Osteoblast (primary cell): ENCODE measurements around the gene CCIN. TPM values are rescaled to one million over a fixed set of nuclear protein-coding genes. Genes with fewer than 3 reads are reported as not detected.
A peak's percentile ranks its signal among the peaks of the same experiment; 100 is the strongest.

ENCODE experiments used
- DNase-seq: peaks from one replicate; pipeline ENCODE4 v3.0.0; 2011; ENCODE audit warnings: low spot score, mixed read lengths; ENCODE audit not compliant: insufficient read length; ENCODE audit errors: missing footprints
- H2AFZ ChIP-seq: 2 replicates; pipeline ENCODE4 v1.6.0; 2011; ENCODE audit warnings: mild to moderate bottlenecking, low read length
- H3K27ac ChIP-seq: 2 replicates; pipeline ENCODE4 v1.5.1; 2011; ENCODE audit warnings: mild to moderate bottlenecking, low read depth, low read length, moderate library complexity
- H3K27me3 ChIP-seq: 2 replicates; pipeline ENCODE4 v1.6.0; 2012; ENCODE audit warnings: mild to moderate bottlenecking, control low read depth, inconsistent platforms, low read length, moderate library complexity; ENCODE audit not compliant: insufficient read depth
- H3K36me3 ChIP-seq: 2 replicates; pipeline ENCODE4 v1.5.1; 2011; ENCODE audit warnings: mild to moderate bottlenecking, low read length, control low read depth, moderate library complexity; ENCODE audit not compliant: insufficient read depth
- H3K4me1 ChIP-seq: 2 replicates; pipeline ENCODE4 v1.5.1; 2011; ENCODE audit warnings: mild to moderate bottlenecking, low read length, control low read depth, moderate library complexity; ENCODE audit not compliant: insufficient read depth
- H3K4me2 ChIP-seq: 2 replicates; pipeline ENCODE4 v1.6.0; 2011; ENCODE audit warnings: mild to moderate bottlenecking, low read length; ENCODE audit not compliant: insufficient read depth
- H3K4me3 ChIP-seq: fragments of 200-600 bp; sonication (generic); 3 replicates; pipeline ENCODE4 v1.5.1; 2012; ENCODE audit warnings: mild to moderate bottlenecking, low read length, inconsistent platforms; ENCODE audit not compliant: insufficient read depth
- H3K79me2 ChIP-seq: 2 replicates; pipeline ENCODE4 v1.6.0; 2012; ENCODE audit warnings: mild to moderate bottlenecking, low read length, control low read depth, inconsistent platforms; ENCODE audit not compliant: insufficient read depth
- H3K9me3 ChIP-seq: 2 replicates; pipeline ENCODE4 v1.5.1; 2011; ENCODE audit warnings: low read depth, low read length, control low read depth
- H4K20me1 ChIP-seq: 2 replicates; pipeline ENCODE4 v1.6.0; 2012; ENCODE audit warnings: mild to moderate bottlenecking, low read length, control low read depth; ENCODE audit not compliant: insufficient read depth
- total RNA-seq: library from RNA; depleted of rRNA; stranded (reverse); fragments of >200 nt; gene quantifications from 2 replicates; pipeline ENCODE4 v1.2.3, GENCODE V29; 2012
- TF ChIP-seq, protein P1 (sequence below): IDR thresholded peaks from 2 replicates; pipeline ENCODE4 v1.5.1; 2011; ENCODE audit warnings: mild to moderate bottlenecking, low read depth, low read length, moderate library complexity; ENCODE audit errors: extremely low read depth

CCIN gene
- total RNA-seq = 1.2 and 2.2 TPM in 2 replicates

DNA sequence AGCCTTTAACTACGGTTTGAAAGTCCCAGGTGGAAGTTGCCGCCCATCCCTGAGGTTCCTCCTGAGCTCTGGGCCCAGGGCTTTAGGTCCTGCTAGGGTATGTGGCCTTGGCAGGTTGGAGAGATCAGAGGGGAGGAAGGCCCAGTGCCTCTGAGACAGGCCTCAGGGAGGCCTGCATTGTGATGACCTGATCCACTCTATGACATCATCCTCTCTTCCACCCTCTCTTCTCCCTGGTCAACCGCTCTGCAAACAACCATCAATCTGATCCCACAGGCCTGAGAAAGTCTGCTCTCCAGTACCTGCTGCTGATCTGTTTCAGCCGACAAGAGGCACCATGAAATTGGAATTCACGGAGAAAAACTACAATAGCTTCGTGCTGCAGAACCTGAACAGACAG, at the start of gene CCIN:
TSS of gene CCIN (plus strand) at position 223 of the 400 bp plus-strand sequence. CDS start at position 338, 115 bp downstream.
- Histone ChIP-seq H3K4me3 (no peak within 1 kb of the TSS), H3K27ac (no peak within 1 kb of the TSS), H3K27me3 (no peaks in the 10 kb centered on the region), H3K79me2 (no peaks in the 10 kb centered on the region), H4K20me1 (no peaks in the 10 kb centered on the region), H3K36me3 (no peaks in the 10 kb centered on the region), H3K4me2 (no peak within 1 kb of the TSS), H3K4me1 (peaks cover 17% of the 10 kb centered on the region), H3K9me3 (no peaks in the 10 kb centered on the region), H2AFZ (no peak within 1 kb of the TSS)
- TF ChIP-seq, protein P1, sequence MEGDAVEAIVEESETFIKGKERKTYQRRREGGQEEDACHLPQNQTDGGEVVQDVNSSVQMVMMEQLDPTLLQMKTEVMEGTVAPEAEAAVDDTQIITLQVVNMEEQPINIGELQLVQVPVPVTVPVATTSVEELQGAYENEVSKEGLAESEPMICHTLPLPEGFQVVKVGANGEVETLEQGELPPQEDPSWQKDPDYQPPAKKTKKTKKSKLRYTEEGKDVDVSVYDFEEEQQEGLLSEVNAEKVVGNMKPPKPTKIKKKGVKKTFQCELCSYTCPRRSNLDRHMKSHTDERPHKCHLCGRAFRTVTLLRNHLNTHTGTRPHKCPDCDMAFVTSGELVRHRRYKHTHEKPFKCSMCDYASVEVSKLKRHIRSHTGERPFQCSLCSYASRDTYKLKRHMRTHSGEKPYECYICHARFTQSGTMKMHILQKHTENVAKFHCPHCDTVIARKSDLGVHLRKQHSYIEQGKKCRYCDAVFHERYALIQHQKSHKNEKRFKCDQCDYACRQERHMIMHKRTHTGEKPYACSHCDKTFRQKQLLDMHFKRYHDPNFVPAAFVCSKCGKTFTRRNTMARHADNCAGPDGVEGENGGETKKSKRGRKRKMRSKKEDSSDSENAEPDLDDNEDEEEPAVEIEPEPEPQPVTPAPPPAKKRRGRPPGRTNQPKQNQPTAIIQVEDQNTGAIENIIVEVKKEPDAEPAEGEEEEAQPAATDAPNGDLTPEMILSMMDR = no peak
- DNase-seq = peak; percentile 39

GRCh38 chr9:36119476-36119875, 49.7 kb upstream of the CCIN start:
- no peak overlapping the region for H2AFZ ChIP-seq
- no peaks in the 10 kb centered on the region for H4K20me1 ChIP-seq
- H3K4me2 ChIP-seq = no peak overlapping the region
- no peaks in the 10 kb centered on the region for H3K4me1 ChIP-seq
- peaks cover 72% of the 10 kb centered on the region for H3K36me3 ChIP-seq
- no peak for DNase-seq
- TF ChIP-seq, protein P1 = no peak
- no peaks in the 10 kb centered on the region for H3K79me2 ChIP-seq
- H3K27ac ChIP-seq = no peak overlapping the region
- no peaks in the 10 kb centered on the region for H3K9me3 ChIP-seq
- H3K27me3 ChIP-seq = no peaks in the 10 kb centered on the region
- no peak overlapping the region for H3K4me3 ChIP-seq

DNA sequence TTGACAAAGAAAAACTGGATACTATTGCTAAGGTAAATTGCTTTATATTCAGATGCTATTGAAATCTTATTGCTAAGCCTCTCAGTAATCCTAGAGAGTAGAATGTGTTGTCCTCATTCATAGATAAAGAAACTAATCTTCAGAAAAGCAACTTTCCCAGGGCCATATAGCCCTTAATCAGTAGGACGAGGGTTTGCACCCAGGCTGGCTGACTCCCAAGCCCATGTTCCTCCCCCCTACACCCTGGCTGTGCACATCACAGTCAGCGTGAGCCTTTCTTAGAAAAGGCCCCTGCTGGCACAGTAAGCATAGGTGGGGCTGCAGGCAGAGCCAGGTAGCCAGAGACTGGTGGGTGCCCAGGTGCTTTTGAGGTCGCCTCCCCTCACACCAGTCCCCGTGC, 48.5 kb upstream of the CCIN start:
- TF ChIP-seq, protein P1 = no peak
- Histone ChIP-seq H3K79me2 (no peaks in the 10 kb centered on the region), H3K9me3 (no peaks in the 10 kb centered on the region), H3K4me2 (no peak overlapping the region), H2AFZ (no peak overlapping the region), H3K4me1 (no peaks in the 10 kb centered on the region), H3K27ac (no peak overlapping the region), H3K4me3 (no peak overlapping the region), H4K20me1 (no peaks in the 10 kb centered on the region), H3K36me3 (peaks cover 74% of the 10 kb centered on the region), H3K27me3 (no peaks in the 10 kb centered on the region)
- DNase-seq = no peak

- no peak for DNase-seq
- no peaks in the 10 kb centered on the region for H3K4me1 ChIP-seq
- H3K4me3 ChIP-seq = no peak overlapping the region
- no peaks in the 10 kb centered on the region for H3K27me3 ChIP-seq
- H2AFZ ChIP-seq = no peak overlapping the region
- no peaks in the 10 kb centered on the region for H3K79me2 ChIP-seq
- peaks cover 65% of the 10 kb centered on the region for H3K36me3 ChIP-seq
- no peaks in the 10 kb centered on the region for H3K9me3 ChIP-seq
- H4K20me1 ChIP-seq = no peaks in the 10 kb centered on the region
- H3K4me2 ChIP-seq = no peak overlapping the region
- H3K27ac ChIP-seq = no peak overlapping the region
- TF ChIP-seq, protein P1 = no peak
Measured at GRCh38 chr9:36121971-36122370, 47.2 kb upstream of the CCIN start.
